Hypothalamus (tissue), 51 donors: ENCODE measurements around the gene ENOSF1.

Source experiments
- DNase-seq, 51 donors: peaks; one replicate each; lab custom pipeline; 2025; lab: John Stamatoyannopoulos, UW

Gene ENOSF1

GRCh38 chr18:644395-645004 is 67.9 kb downstream of the ENOSF1 start:
- DNase-seq, result peak in 30 of 51 donors; percentile 8 to 90 (median 36)

- no peak for DNase-seq
Measured at GRCh38 chr18:641224-641623, 71.2 kb downstream of the ENOSF1 start.

GRCh38 chr18:635171-635570 is 77.3 kb downstream of the ENOSF1 start:
- no peak for DNase-seq

- DNase-seq, result no peak
Measured at GRCh38 chr18:634551-635045, 77.8 kb downstream of the ENOSF1 start.

- DNase-seq, result no peak
Measured at GRCh38 chr18:631560-631959, 80.9 kb downstream of the ENOSF1 start.

- DNase-seq, result no peak
Measured at GRCh38 chr18:629269-630150, 82.9 kb downstream of the ENOSF1 start.

- no peak for DNase-seq
Measured at GRCh38 chr18:627231-627630, 85.2 kb downstream of the ENOSF1 start.

- DNase-seq, result peak in 44 of 51 donors; percentile 3 to 81 (median 45)
Measured at GRCh38 chr18:623761-624620, 88.4 kb downstream of the ENOSF1 start.

GRCh38 chr18:622289-622688 is 90.1 kb downstream of the ENOSF1 start:
- DNase-seq, result no peak

GRCh38 chr18:621291-622043 is 91.0 kb downstream of the ENOSF1 start:
- DNase-seq, result no peak
